Colonic mucosa (tissue), 4 donors: ENCODE data around the gene PPP6R2. TPM values are rescaled to one million over a fixed set of nuclear protein-coding genes. Genes with fewer than 3 reads are reported as not detected.

ENCODE experiments used
- DNase-seq: peaks from one replicate; pipeline ENCODE4 v3.0.0-alpha.2; 2020
- H3K27ac ChIP-seq: fragments of 200-600 bp; one replicate; pipeline ENCODE4 v1.8.0; 2021
- H3K27me3 ChIP-seq: fragments of 200-600 bp; one replicate; pipeline ENCODE4 v1.8.0; 2021
- H3K36me3 ChIP-seq: fragments of 200-600 bp; one replicate; pipeline ENCODE4 v1.8.0; 2021
- H3K4me1 ChIP-seq: fragments of 200-600 bp; one replicate; pipeline ENCODE4 v1.8.0; 2021; ENCODE audit warnings: mild to moderate bottlenecking
- H3K4me3 ChIP-seq: fragments of 200-600 bp; one replicate; pipeline ENCODE4 v1.8.0; 2021
- H3K9ac ChIP-seq, 2 donors: one replicate each; pipeline ENCODE4 v1.7.0; 2013; ENCODE audit warnings: control low read depth in 2 of 2, low read depth in 2 of 2, low read length in 2 of 2
- H3K9me3 ChIP-seq: fragments of 200-600 bp; one replicate; pipeline ENCODE4 v1.8.0; 2021
- intact Hi-C: fragments of 100-400 bp; cut with DNase I; formaldehyde crosslinking; loops from one replicate; pipeline ENCODE4 v1.14.1; 2022
- total RNA-seq, 2 donors: library from RNA; stranded (reverse); fragmentation: NEBNext Ultra II Directional in 1 of 2; extraction: Animal tissue kit (Norgen Biotek cat#: 25700) in 1 of 2; gene quantifications; one replicate each; pipeline ENCODE4 v1.2.1, GENCODE V29; 2021
- TF ChIP-seq, protein P1 (sequence below): fragments of 200-600 bp; IDR thresholded peaks from one replicate; pipeline ENCODE4 v1.8.0; 2022; ENCODE audit warnings: antibody characterized with exemption, mild to moderate bottlenecking
- donor health status: healthy.
- donor health status: DM: no; HTN: no; CAD: no.
- donor health status: DM: no; HTN: no; CAD: no.

PPP6R2 gene
- total RNA-seq, 2 donors from 2014 or later, result 34.1 to 55.9 TPM

DNA sequence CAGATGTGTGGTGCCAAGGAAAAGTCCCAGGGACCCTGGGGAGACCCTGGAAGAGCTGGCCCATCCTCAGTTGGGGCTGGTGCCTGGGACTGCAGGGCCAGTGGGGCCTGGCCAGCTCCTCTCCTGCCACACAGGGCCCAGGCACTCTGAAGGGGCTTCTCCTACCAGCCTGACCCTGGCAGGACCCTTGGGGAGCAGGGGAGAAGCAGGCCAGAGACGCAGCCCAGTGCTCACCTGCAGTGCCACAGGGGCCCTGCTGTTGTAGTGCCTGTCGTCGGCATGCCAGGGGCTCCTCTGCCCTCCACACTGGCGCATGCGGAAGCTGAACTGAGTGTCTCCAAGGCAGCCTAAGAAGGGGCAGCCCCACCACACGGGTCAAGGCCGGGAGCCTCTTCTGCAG is 25.5 kb upstream of the PPP6R2 start:
- Histone ChIP-seq H3K27ac (no peak overlapping the region), H3K4me1 (peaks cover 7% of the 10 kb centered on the region), H3K9ac (no peak overlapping the region), H3K27me3 (no peaks in the 10 kb centered on the region), H3K4me3 (no peak overlapping the region), H3K36me3 (no peaks in the 10 kb centered on the region), H3K9me3 (no peaks in the 10 kb centered on the region)
- TF ChIP-seq, protein P1, sequence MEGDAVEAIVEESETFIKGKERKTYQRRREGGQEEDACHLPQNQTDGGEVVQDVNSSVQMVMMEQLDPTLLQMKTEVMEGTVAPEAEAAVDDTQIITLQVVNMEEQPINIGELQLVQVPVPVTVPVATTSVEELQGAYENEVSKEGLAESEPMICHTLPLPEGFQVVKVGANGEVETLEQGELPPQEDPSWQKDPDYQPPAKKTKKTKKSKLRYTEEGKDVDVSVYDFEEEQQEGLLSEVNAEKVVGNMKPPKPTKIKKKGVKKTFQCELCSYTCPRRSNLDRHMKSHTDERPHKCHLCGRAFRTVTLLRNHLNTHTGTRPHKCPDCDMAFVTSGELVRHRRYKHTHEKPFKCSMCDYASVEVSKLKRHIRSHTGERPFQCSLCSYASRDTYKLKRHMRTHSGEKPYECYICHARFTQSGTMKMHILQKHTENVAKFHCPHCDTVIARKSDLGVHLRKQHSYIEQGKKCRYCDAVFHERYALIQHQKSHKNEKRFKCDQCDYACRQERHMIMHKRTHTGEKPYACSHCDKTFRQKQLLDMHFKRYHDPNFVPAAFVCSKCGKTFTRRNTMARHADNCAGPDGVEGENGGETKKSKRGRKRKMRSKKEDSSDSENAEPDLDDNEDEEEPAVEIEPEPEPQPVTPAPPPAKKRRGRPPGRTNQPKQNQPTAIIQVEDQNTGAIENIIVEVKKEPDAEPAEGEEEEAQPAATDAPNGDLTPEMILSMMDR, result no peak
- DNase-seq, result no peak
- intact Hi-C loops, result no loop called here

DNA sequence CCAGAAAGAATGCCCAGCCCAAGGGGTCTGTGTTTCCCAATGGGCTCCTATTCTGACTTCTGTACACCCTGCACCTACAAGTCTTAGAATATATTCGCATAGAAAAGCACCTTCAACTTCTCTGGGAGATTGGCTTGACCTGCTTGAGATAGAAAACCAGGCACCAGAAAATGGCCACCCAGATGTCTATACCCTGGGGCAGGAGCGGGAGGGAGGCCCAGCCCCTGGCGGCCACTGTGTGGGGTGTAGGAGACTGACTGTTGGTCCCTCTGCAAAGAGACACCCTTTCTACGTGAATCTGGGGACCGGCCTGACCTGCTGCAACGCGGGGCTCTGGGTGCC is 24.8 kb upstream of the PPP6R2 start:
- no peak overlapping the region for H3K9ac ChIP-seq
- no peaks in the 10 kb centered on the region for H3K9me3 ChIP-seq
- H3K27me3 ChIP-seq, result no peaks in the 10 kb centered on the region
- peaks cover 7% of the 10 kb centered on the region for H3K4me1 ChIP-seq
- no peak overlapping the region for H3K27ac ChIP-seq
- intact Hi-C loops, result no loop called here
- H3K4me3 ChIP-seq, result no peak overlapping the region
- H3K36me3 ChIP-seq, result no peaks in the 10 kb centered on the region
- TF ChIP-seq, protein P1, result no peak
- no peak for DNase-seq

DNA sequence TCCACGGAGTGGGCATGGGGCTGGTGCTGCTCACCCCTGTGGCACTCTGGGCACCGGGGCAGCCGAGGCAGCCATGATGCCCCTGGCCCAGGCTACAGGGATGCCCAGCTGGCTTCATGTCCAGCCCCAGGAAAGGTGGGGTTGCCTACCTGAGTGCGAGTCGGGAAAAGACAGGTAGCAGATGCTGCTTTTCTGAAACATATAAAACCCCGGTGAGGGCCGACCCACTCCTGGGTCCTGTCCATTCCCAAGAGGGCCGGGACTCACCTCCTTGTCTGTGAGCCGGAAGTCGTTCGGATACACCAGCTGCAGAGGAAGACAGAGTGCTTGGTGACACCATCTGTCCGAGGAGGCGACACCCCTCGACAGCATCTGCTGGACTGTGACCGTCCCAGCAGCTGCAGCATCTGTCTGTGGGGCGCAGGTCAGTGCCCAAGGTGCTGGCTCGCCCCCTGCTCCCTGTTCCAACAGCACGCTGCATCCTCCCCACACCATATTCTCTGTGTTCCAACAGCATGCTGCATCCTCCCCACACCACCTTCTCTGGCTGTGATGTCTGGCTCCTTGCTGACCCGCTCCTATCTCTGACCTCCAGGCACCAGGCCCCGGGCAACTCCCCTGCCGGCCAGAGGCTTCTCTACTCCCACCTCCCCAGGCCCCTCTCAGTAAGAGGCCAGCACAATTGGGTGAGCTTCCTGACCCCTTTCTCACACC is 24.3 kb upstream of the PPP6R2 start:
- H3K9ac ChIP-seq, result no peak overlapping the region
- TF ChIP-seq, protein P1, result no peak
- H3K27me3 ChIP-seq, result no peaks in the 10 kb centered on the region
- intact Hi-C loops, result no loop called here
- H3K27ac ChIP-seq, result no peak overlapping the region
- H3K9me3 ChIP-seq, result no peaks in the 10 kb centered on the region
- no peaks in the 10 kb centered on the region for H3K36me3 ChIP-seq
- DNase-seq, result no peak
- no peak overlapping the region for H3K4me3 ChIP-seq
- H3K4me1 ChIP-seq, result peaks cover 7% of the 10 kb centered on the region

DNA sequence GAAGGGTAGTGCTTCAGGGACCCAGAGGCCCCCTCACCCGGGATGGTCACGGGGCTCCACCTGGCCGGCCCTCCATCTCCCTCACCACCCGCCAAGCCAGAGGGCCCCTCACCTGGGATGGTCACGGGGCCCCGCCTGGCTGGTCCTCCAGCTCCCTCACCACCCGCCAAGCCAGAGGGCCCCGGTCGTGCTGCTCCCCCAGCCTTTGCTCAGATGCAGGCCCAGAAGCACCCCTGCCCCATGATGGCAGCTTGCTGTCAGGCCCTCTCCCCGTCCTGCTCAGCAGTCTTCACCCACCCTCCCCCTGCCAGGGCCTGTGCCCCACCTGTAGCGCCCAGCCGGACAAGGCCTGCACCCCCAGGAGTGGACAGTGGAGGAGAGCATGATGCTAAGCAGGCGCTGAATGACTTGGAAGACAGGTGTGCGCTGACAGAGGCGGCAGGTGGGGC is 23.6 kb upstream of the PPP6R2 start:
- H3K36me3 ChIP-seq, result no peaks in the 10 kb centered on the region
- DNase-seq, result no peak
- TF ChIP-seq, protein P1, result no peak
- H3K4me1 ChIP-seq, result peaks cover 6% of the 10 kb centered on the region
- H3K9ac ChIP-seq, result no peak overlapping the region
- no peak overlapping the region for H3K27ac ChIP-seq
- H3K27me3 ChIP-seq, result no peaks in the 10 kb centered on the region
- intact Hi-C loops, result no loop called here
- no peak overlapping the region for H3K4me3 ChIP-seq
- H3K9me3 ChIP-seq, result no peaks in the 10 kb centered on the region

DNA sequence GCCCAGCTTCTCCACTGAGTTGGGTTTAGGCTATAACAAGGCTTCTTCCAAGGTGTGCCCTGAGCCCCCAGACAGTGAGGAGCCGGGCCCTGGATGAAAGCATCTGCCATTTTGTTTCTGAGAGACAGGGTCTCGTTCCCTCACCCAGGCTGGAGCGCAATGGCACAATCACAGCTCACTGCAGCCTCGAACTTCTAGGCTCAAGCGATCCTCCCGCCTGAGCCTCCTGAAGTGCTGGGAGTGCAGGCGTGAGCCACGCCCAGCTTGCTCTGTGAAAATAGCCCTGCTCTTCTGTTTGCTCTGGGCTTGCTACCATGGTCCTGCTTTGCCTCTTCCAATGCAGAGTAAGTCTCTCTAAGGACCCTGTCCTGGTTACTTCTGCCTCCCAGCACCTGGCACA is 23.0 kb upstream of the PPP6R2 start:
- Histone ChIP-seq H3K9ac (no peak overlapping the region), H3K4me3 (no peak overlapping the region), H3K27me3 (no peaks in the 10 kb centered on the region), H3K27ac (no peak overlapping the region), H3K36me3 (no peaks in the 10 kb centered on the region), H3K4me1 (peaks cover under 1% of the 10 kb centered on the region), H3K9me3 (no peaks in the 10 kb centered on the region)
- no peak for DNase-seq
- intact Hi-C loops, result no loop called here
- TF ChIP-seq, protein P1, result no peak
